HG03469 (cell line): ENCODE measurements around the gene MIPEP.

Experiments
- ATAC-seq: cut with Tn5 transposase; IDR thresholded peaks from one replicate; pipeline ENCODE4 v1.9.1; 2021; ENCODE audit warnings: mild to moderate bottlenecking, moderate library complexity, moderate number of reproducible peaks; ENCODE audit not compliant: unreplicated experiment

The MIPEP gene

GRCh38 chr13:23855360-23855759, 33.8 kb downstream of the MIPEP start:
- no peak for ATAC-seq

- ATAC-seq, result no peak
Observed at GRCh38 chr13:23852351-23852750, 36.8 kb downstream of the MIPEP start.

GRCh38 chr13:23851106-23851505, 38.1 kb downstream of the MIPEP start:
- no peak for ATAC-seq

- no peak for ATAC-seq
Observed at GRCh38 chr13:23850134-23850533, 39.1 kb downstream of the MIPEP start.

GRCh38 chr13:23849670-23850069, 39.5 kb downstream of the MIPEP start:
- no peak for ATAC-seq

- ATAC-seq, result no peak
Observed at GRCh38 chr13:23848646-23849141, 40.5 kb downstream of the MIPEP start.

GRCh38 chr13:23848019-23848418, 41.2 kb downstream of the MIPEP start:
- no peak for ATAC-seq

- ATAC-seq, result no peak
Observed at GRCh38 chr13:23847497-23847896, 41.7 kb downstream of the MIPEP start.

GRCh38 chr13:23845105-23845725, 44.0 kb downstream of the MIPEP start:
- no peak for ATAC-seq

GRCh38 chr13:23844132-23844531, 45.1 kb downstream of the MIPEP start:
- ATAC-seq, result no peak

GRCh38 chr13:23843436-23843835, 45.8 kb downstream of the MIPEP start:
- no peak for ATAC-seq

GRCh38 chr13:23842406-23842805, 46.8 kb downstream of the MIPEP start:
- ATAC-seq, result no peak

- ATAC-seq, result no peak
Observed at GRCh38 chr13:23833733-23834611, 55.2 kb downstream of the MIPEP start.

GRCh38 chr13:23828866-23829265, 60.3 kb downstream of the MIPEP start:
- no peak for ATAC-seq

- no peak for ATAC-seq
Observed at GRCh38 chr13:23828086-23828485, 61.1 kb downstream of the MIPEP start.

GRCh38 chr13:23825179-23825578, 64.0 kb downstream of the MIPEP start:
- ATAC-seq, result no peak

GRCh38 chr13:23824371-23824770, 64.8 kb downstream of the MIPEP start:
- ATAC-seq, result no peak

GRCh38 chr13:23822252-23822824, 66.9 kb downstream of the MIPEP start:
- no peak for ATAC-seq

- ATAC-seq, result no peak
Observed at GRCh38 chr13:23820530-23820929, 68.7 kb downstream of the MIPEP start.

GRCh38 chr13:23817830-23818229, 71.4 kb downstream of the MIPEP start:
- ATAC-seq, result no peak

- ATAC-seq, result no peak
Observed at GRCh38 chr13:23817136-23817535, 72.1 kb downstream of the MIPEP start.

- ATAC-seq, result no peak
Observed at GRCh38 chr13:23813635-23814034, 75.6 kb downstream of the MIPEP start.
